ENCODE measurements around the gene STIP1.

DNA sequence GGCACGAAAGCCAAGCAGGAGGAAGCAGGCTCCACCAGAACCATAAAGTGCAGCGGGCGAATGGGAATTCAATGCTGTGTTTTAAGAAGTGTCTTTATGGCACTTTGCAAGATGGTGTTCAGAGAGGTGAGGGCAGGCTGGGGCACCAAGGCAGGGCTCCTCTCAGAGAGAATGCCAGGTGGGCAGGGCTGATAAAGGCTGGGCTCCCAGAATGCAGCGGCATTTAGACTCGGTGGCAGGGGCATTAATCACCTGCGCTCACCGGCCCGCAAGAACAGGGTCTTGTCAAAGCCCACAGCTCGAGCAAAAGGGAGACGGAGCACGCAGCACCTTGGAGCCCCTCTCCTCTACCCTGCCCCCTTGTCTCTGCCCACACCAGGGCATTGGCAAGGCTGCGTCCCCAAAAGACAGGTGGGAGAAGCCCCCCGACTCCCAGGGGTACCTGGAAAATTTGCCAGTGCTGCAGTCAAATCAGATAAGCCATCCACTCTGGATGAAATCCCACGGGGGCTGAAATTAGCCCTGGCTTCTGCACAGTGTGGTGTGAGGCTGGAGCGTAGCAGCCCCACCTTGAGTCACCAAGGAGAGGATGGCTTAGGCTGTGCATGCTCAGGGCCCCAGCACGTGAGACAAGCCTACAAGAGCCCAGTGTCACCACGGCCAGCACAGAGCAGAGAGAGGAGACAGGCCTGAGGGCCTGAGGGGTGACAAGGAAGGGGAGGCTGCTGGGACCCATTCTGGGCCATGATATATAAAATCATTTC is 28.2 kb upstream of the STIP1 start:
- TF ChIP-seq, protein P1, sequence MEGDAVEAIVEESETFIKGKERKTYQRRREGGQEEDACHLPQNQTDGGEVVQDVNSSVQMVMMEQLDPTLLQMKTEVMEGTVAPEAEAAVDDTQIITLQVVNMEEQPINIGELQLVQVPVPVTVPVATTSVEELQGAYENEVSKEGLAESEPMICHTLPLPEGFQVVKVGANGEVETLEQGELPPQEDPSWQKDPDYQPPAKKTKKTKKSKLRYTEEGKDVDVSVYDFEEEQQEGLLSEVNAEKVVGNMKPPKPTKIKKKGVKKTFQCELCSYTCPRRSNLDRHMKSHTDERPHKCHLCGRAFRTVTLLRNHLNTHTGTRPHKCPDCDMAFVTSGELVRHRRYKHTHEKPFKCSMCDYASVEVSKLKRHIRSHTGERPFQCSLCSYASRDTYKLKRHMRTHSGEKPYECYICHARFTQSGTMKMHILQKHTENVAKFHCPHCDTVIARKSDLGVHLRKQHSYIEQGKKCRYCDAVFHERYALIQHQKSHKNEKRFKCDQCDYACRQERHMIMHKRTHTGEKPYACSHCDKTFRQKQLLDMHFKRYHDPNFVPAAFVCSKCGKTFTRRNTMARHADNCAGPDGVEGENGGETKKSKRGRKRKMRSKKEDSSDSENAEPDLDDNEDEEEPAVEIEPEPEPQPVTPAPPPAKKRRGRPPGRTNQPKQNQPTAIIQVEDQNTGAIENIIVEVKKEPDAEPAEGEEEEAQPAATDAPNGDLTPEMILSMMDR (IDR thresholded peaks at IDR 0.05; ENCODE audit: insufficient read depth, low read depth, low read length) = no peak
- no peak for TF ChIP-seq EZH2 (IDR thresholded peaks at IDR 0.05; ENCODE audit: insufficient read depth, low read length)

Data from astrocyte (in vitro differentiated cells and primary cell).